HCT116 (cell line): ENCODE data around the gene PRPF19.

Source experiments
- CEBPB ChIP-seq: IDR thresholded peaks from 2 replicates; pipeline ENCODE4 v1.6.1; 2012; ENCODE audit warnings: low read depth
- EZH2 ChIP-seq: fragments of 200-600 bp; sonication (generic); IDR thresholded peaks from 2 replicates; pipeline ENCODE4 v1.6.1; 2017; ENCODE audit warnings: antibody characterized with exemption, mixed run types
- POLR2A ChIP-seq: IDR thresholded peaks from 2 replicates; pipeline ENCODE4 v1.7.0; 2011; ENCODE audit warnings: borderline replicate concordance; ENCODE audit not compliant: insufficient read depth, insufficient read length; ENCODE audit errors: extremely low read depth
- POLR2AphosphoS5 ChIP-seq: IDR thresholded peaks from 2 replicates; pipeline ENCODE4 v1.6.1; 2011; ENCODE audit warnings: mild to moderate bottlenecking, low read depth, low read length, moderate library complexity
- RAD21 ChIP-seq: IDR thresholded peaks from 2 replicates; pipeline ENCODE4 v1.6.1; 2012; ENCODE audit warnings: low read depth, mild to moderate bottlenecking
- SIN3A ChIP-seq: IDR thresholded peaks from 2 replicates; pipeline ENCODE4 v1.6.1; 2012; ENCODE audit warnings: low read depth
- SP1 ChIP-seq: IDR thresholded peaks from 2 replicates; pipeline ENCODE4 v1.6.1; 2012; ENCODE audit warnings: low read depth
- TCF7L2 ChIP-seq: IDR thresholded peaks from 2 replicates; pipeline ENCODE4 v1.7.0; 2011; ENCODE audit warnings: borderline replicate concordance, inconsistent platforms; ENCODE audit not compliant: insufficient read depth, insufficient read length; ENCODE audit errors: extremely low read depth
- ZBTB33 ChIP-seq: IDR thresholded peaks from 2 replicates; pipeline ENCODE4 v1.6.1; 2011; ENCODE audit warnings: mild to moderate bottlenecking, low read length, moderate library complexity; ENCODE audit not compliant: insufficient replicate concordance; ENCODE audit errors: extremely low read depth
- ZNF274 ChIP-seq: fragments of 200-500 bp; sonication (Bioruptor generic); IDR thresholded peaks from 2 replicates; pipeline ENCODE4 v1.6.1; 2014; ENCODE audit warnings: mild to moderate bottlenecking, low read depth, low read length, inconsistent platforms
- TF ChIP-seq, protein P1 (sequence below), 3 experiments: fragments of 200-600 bp in 1 of 3; sonication (generic) in 1 of 3; IDR thresholded peaks in 2 of 3; conservative IDR thresholded peaks in 1 of 3; 2 replicates each; pipeline ENCODE4 v1.5.1; 2012 to 2017; ENCODE audit warnings: low read depth in 2 of 3, low read length in 2 of 3, antibody characterized with exemption in 1 of 3, borderline replicate concordance in 1 of 3, control low read depth in 1 of 3, mild to moderate bottlenecking in 1 of 3, mixed read lengths in 1 of 3, mixed run types in 1 of 3, moderate library complexity in 1 of 3; ENCODE audit not compliant: insufficient read depth in 1 of 3

DNA sequence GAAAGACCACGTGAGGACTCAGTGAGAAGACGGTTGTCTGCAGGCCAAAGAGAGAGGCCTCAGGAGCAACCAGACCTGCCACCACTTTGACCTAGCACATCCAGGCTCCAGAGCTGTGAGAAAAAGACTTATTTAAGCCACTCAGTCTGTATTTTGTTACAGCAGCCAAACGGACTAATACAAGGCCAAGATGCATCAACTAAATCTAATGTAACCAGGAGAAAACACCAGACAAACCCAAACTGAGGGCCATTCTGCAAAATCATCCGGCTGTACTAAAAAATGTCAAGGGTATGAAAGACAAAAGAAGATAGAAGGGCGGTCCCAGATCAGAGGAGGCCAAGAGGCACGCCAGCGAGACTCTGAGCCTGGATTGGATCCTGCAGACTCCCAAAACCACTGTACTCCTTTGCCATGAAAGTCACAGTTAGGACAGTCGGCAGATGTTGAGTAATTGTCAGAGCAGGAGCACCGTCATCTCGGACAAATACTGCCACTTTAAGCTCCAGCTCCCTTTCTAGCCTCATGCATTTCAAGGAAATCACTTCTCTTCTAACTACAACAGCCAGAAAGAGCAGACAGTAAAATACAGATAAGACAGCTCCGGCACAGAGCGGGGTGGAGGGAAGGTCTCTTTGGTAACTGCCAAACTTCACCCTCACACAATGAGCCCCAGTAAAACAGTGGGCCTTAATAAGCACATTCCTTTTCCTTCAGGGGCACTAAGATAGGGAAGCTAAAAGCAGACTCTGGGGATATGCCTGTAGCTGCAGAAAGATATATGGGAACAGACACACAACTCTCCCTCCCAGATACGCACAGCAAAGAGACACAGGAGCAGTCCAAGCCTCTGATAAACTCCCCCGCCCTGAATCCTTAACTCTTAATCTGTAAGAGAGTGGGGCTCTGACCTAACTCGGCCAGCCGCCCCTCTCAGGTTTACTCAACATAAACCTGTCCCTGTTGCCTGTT, 42.5 kb downstream of the PRPF19 start:
- TF ChIP-seq POLR2A (no peak), ZBTB33 (no peak), TCF7L2 (no peak), RAD21 (no peak), POLR2AphosphoS5 (no peak), EZH2 (no peak), CEBPB (no peak), ZNF274 (no peak), SIN3A (no peak), SP1 (no peak)
- TF ChIP-seq, protein P1, sequence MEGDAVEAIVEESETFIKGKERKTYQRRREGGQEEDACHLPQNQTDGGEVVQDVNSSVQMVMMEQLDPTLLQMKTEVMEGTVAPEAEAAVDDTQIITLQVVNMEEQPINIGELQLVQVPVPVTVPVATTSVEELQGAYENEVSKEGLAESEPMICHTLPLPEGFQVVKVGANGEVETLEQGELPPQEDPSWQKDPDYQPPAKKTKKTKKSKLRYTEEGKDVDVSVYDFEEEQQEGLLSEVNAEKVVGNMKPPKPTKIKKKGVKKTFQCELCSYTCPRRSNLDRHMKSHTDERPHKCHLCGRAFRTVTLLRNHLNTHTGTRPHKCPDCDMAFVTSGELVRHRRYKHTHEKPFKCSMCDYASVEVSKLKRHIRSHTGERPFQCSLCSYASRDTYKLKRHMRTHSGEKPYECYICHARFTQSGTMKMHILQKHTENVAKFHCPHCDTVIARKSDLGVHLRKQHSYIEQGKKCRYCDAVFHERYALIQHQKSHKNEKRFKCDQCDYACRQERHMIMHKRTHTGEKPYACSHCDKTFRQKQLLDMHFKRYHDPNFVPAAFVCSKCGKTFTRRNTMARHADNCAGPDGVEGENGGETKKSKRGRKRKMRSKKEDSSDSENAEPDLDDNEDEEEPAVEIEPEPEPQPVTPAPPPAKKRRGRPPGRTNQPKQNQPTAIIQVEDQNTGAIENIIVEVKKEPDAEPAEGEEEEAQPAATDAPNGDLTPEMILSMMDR (IDR thresholded peaks at IDR 0.05 in 2 of 3, conservative IDR thresholded peaks at IDR 0.05 in 1 of 3; ENCODE audit: borderline replicate concordance in 1 of 3, insufficient read depth in 1 of 3, low read depth in 2 of 3, low read length in 2 of 3): no peak
